Posterior cingulate gyrus (tissue), 11 donors: ENCODE measurements around the gene COL4A3.

ENCODE experiments used
- DNase-seq, 10 donors: peaks; one replicate each; pipeline versions ENCODE4 v3.0.0 to v3.0.0-alpha.2; 2020 to 2021; ENCODE audit warnings: mixed read lengths in 3 of 10
- intact Hi-C: fragments of 100-400 bp; cut with DNase I; formaldehyde crosslinking; loops from one replicate; pipeline ENCODE4 v1.15.1; 2023

COL4A3 gene

GRCh38 chr2:227267410-227268115 is 103.1 kb downstream of the COL4A3 start:
- DNase-seq, result peak in 1 of 10 donors; percentile 14
- intact Hi-C loops, result no loop called here

- no peak for DNase-seq
These were observed 116.5 kb downstream of the COL4A3 start for GRCh38 chr2:227280895-227281294.

GRCh38 chr2:227285741-227286236 is 121.4 kb downstream of the COL4A3 start:
- intact Hi-C loops, result no loop called here
- DNase-seq, result no peak

More at GRCh38 chr2:227280895-227281294, 116.5 kb downstream of the COL4A3 start:
- intact Hi-C loops, result no loop called here

- DNase-seq, result no peak
- intact Hi-C loops, result no loop called here
These were observed 123.3 kb downstream of the COL4A3 start for GRCh38 chr2:227287771-227288170.

- intact Hi-C loops, result no loop called here
- no peak for DNase-seq
These were observed 127.9 kb downstream of the COL4A3 start for GRCh38 chr2:227292314-227292713.

- intact Hi-C loops, result no loop called here
- no peak for DNase-seq
These were observed 129.1 kb downstream of the COL4A3 start for GRCh38 chr2:227293531-227293930.

GRCh38 chr2:227295806-227296205 is 131.4 kb downstream of the COL4A3 start:
- no peak for DNase-seq
- intact Hi-C loops, result no loop called here

GRCh38 chr2:227296671-227297405 is 132.4 kb downstream of the COL4A3 start:
- intact Hi-C loops, result no loop called here
- no peak for DNase-seq

- intact Hi-C loops, result no loop called here
- no peak for DNase-seq
These were observed 137.1 kb downstream of the COL4A3 start for GRCh38 chr2:227301523-227301922.

GRCh38 chr2:227308784-227309183 is 144.4 kb downstream of the COL4A3 start:
- peak in 1 of 10 donors; percentile 34 for DNase-seq
- intact Hi-C loops, result no loop called here

- DNase-seq, result peak in 1 of 10 donors; percentile 18
- intact Hi-C loops, result no loop called here
These were observed 146.3 kb downstream of the COL4A3 start for GRCh38 chr2:227310756-227311110.

- intact Hi-C loops, result no loop called here
These were observed 147.6 kb downstream of the COL4A3 start for GRCh38 chr2:227311861-227312506.

GRCh38 chr2:227312579-227312978 is 148.2 kb downstream of the COL4A3 start:
- DNase-seq, result no peak
- intact Hi-C loops, result no loop called here

More at GRCh38 chr2:227311861-227312506, 147.6 kb downstream of the COL4A3 start:
- no peak for DNase-seq

- intact Hi-C loops, result no loop called here
- no peak for DNase-seq
These were observed 148.9 kb downstream of the COL4A3 start for GRCh38 chr2:227313310-227313709.

- intact Hi-C loops, result no loop called here
- DNase-seq, result no peak
These were observed 153.4 kb downstream of the COL4A3 start for GRCh38 chr2:227317834-227318233.

GRCh38 chr2:227320305-227321094 is 156.1 kb downstream of the COL4A3 start:
- peak in 2 of 10 donors; percentile 78 for DNase-seq
- intact Hi-C loops, result loop anchor here (10.0 kb wide), 1 partner anchor 186 kb away; no protein-coding TSS in a partner anchor

- DNase-seq, result peak in 1 of 10 donors; percentile 10
- intact Hi-C loops, result loop anchor here (10.0 kb wide), 1 partner anchor 188 kb away; no protein-coding TSS in a partner anchor
These were observed 158.2 kb downstream of the COL4A3 start for GRCh38 chr2:227322530-227323205.

- DNase-seq, result no peak
- intact Hi-C loops, result loop anchor here (10.0 kb wide), 1 partner anchor 189 kb away; no protein-coding TSS in a partner anchor
These were observed 159.4 kb downstream of the COL4A3 start for GRCh38 chr2:227323818-227324217.

GRCh38 chr2:227324642-227324994 is 160.2 kb downstream of the COL4A3 start:
- no peak for DNase-seq
- intact Hi-C loops, result loop anchor here (10.0 kb wide), 1 partner anchor 190 kb away; no protein-coding TSS in a partner anchor
